Gastroesophageal sphincter (tissue), 3 donors: Measurements from ENCODE around the gene DZANK1.

Experiments
- EP300 ChIP-seq: sonication (generic); formaldehyde crosslinking; IDR thresholded peaks from one replicate; pipeline ENCODE4 v1.6.1; 2017; ENCODE audit warnings: antibody characterized with exemption, mild to moderate bottlenecking
- TF ChIP-seq, protein P1 (sequence below), 4 experiments: fragments of 200-600 bp in 2 of 4; fragments of 450-650 bp in 2 of 4; sonication (generic) in 1 of 4; IDR thresholded peaks; one replicate each; pipeline ENCODE4 v1.5.1; 2017 to 2019; ENCODE audit warnings: antibody characterized with exemption in 4 of 4, mild to moderate bottlenecking in 2 of 4, moderate library complexity in 2 of 4

DNA sequence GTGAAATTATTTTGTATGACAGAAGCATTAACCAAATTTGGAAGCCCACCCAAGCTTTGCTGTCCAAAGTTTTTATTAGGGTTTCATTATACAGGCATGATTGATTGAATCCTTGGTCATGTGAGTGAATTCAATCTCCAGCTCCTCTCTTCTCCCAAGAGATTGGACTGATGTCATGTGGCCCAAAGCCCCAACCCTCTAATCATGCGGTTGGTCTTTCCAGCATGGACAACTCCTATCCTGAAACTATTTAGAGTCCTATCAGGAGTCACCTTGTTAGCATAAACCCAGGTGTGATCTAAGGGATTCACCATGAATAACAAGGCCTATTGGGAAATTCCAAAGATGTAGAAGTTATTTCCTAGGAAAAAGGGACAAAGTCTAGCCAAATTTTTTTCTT is 11.0 kb upstream of the DZANK1 start:
- TF ChIP-seq, protein P1, sequence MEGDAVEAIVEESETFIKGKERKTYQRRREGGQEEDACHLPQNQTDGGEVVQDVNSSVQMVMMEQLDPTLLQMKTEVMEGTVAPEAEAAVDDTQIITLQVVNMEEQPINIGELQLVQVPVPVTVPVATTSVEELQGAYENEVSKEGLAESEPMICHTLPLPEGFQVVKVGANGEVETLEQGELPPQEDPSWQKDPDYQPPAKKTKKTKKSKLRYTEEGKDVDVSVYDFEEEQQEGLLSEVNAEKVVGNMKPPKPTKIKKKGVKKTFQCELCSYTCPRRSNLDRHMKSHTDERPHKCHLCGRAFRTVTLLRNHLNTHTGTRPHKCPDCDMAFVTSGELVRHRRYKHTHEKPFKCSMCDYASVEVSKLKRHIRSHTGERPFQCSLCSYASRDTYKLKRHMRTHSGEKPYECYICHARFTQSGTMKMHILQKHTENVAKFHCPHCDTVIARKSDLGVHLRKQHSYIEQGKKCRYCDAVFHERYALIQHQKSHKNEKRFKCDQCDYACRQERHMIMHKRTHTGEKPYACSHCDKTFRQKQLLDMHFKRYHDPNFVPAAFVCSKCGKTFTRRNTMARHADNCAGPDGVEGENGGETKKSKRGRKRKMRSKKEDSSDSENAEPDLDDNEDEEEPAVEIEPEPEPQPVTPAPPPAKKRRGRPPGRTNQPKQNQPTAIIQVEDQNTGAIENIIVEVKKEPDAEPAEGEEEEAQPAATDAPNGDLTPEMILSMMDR (IDR thresholded peaks at IDR 0.05): no peak
- no peak for TF ChIP-seq EP300
